ENCODE measurements around the gene FBXO31.

The FBXO31 gene

DNA sequence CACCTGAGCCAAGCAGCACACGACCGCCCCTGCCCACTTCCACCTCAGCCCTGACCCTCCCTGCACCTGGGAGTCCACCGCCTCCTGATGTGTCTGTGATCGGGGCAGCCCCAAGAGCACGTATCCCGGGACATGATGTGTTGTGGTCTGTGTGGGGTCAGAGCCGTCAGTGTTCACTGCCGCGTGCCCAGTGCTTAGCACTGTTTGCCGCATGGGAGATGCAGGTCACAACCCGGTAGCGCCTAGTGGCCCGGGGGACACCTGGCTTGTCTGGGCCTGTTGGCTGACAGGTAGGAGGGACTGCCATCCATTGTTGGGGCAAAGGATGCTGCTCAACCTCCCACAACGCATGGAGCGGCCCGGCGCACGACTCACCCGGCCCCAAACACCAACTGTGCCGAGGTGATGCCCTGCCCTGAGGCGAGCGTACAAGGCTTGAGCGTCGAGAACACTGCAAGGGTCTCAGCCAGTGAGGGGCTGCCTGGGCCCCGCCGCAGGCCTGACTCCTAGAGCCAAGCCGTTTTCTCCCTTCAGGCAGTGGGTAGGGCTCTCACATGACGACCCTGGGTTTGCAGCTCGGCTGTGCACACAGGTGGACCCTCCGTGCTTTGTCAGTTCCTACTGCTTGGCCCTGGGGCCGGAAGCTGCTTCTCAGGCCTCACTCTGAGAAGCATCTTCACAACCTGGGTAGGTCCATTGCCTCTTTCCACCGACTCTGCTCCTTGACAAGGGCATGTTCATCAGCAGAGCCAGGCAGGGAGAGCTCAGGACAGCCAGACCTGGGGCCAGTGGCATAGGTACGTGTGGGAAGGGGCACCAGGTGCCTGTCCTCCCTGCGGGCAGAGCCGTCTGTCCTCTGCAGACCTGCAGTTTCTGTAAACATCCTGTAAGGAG is 60.5 kb downstream of the FBXO31 start:
- no peak overlapping the region for H3K56ac ChIP-seq (ENCODE audit: low read length)
- peaks cover 4% of the 10 kb centered on the region for H3K79me2 ChIP-seq (ENCODE audit: control insufficient read depth, insufficient read depth, low read length)
- no peak overlapping the region for H3K4ac ChIP-seq (ENCODE audit: low read depth, low read length)
- DNase-seq = no peak
- H2BK15ac ChIP-seq (replicated peaks; ENCODE audit: low read depth) = no peak overlapping the region
- H3K18ac ChIP-seq (ENCODE audit: low read length) = no peak overlapping the region
- peak overlapping the region; percentile 2 for H3K23ac ChIP-seq (ENCODE audit: low read length)
- H3K36me3 ChIP-seq (ENCODE audit: control insufficient read depth, insufficient read depth, low read length) = no peaks in the 10 kb centered on the region
- H3K9ac ChIP-seq (ENCODE audit: low read length) = no peak overlapping the region
- H2AK5ac ChIP-seq (ENCODE audit: low read length) = no peak overlapping the region
- H2BK5ac ChIP-seq (ENCODE audit: low read length) = no peak overlapping the region
- H3K79me1 ChIP-seq (ENCODE audit: low read length) = peaks cover 5% of the 10 kb centered on the region
- no peak overlapping the region for H4K8ac ChIP-seq (ENCODE audit: low read depth, low read length)
- H3K4me1 ChIP-seq (ENCODE audit: control insufficient read depth, low read depth, low read length) = peaks cover 2% of the 10 kb centered on the region
- H3K27me3 ChIP-seq (ENCODE audit: insufficient read depth, low read length, poor library complexity) = no peaks in the 10 kb centered on the region
- no peak overlapping the region for H4K5ac ChIP-seq (ENCODE audit: low read length)
- H3K27ac ChIP-seq (ENCODE audit: low read depth, low read length) = no peak overlapping the region
- WGBS (ENCODE audit: extremely low coverage, insufficient coverage, low lambda C conversion rate) = no CpG with 5 or more reads among the region's 35 CpGs
- no peak overlapping the region for H3K4me3 ChIP-seq (ENCODE audit: low read length)
- H2BK120ac ChIP-seq (ENCODE audit: low read depth, low read length) = no peak overlapping the region
- no peak overlapping the region for H3K4me2 ChIP-seq (ENCODE audit: low read length)

DNA sequence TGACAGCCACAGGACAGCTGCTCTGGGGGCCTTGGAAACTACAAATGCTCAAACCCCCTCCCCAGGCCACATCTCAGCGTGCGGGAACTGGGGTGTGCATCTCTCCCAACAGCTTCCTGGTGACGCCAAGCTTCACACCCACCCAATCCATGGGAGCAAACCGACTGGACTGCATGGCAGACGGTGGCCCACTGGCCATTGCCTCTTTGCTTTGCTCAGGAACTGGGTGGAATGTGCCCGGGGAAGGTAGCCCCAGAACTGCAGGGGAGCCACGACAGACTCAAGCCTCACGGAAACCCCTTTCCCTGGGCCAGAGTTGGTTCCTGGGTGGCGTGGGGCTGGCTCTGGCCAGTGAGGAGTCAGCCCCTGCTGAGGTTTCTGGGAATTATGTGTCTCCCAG is 61.2 kb downstream of the FBXO31 start:
- Histone ChIP-seq H4K8ac (ENCODE audit: low read depth, low read length) (no peak overlapping the region), H3K27ac (ENCODE audit: low read depth, low read length) (no peak overlapping the region), H3K4ac (ENCODE audit: low read depth, low read length) (no peak overlapping the region), H3K23ac (ENCODE audit: low read length) (no peak overlapping the region), H3K4me3 (ENCODE audit: low read length) (no peak overlapping the region), H2BK15ac (replicated peaks; ENCODE audit: low read depth) (no peak overlapping the region), H2BK120ac (ENCODE audit: low read depth, low read length) (no peak overlapping the region), H4K5ac (ENCODE audit: low read length) (no peak overlapping the region), H3K4me1 (ENCODE audit: control insufficient read depth, low read depth, low read length) (peaks cover 2% of the 10 kb centered on the region), H3K9ac (ENCODE audit: low read length) (no peak overlapping the region), H3K27me3 (ENCODE audit: insufficient read depth, low read length, poor library complexity) (no peaks in the 10 kb centered on the region), H3K79me2 (ENCODE audit: control insufficient read depth, insufficient read depth, low read length) (peaks cover 9% of the 10 kb centered on the region), H3K18ac (ENCODE audit: low read length) (no peak overlapping the region), H3K56ac (ENCODE audit: low read length) (no peak overlapping the region), H2BK5ac (ENCODE audit: low read length) (no peak overlapping the region), H3K36me3 (ENCODE audit: control insufficient read depth, insufficient read depth, low read length) (no peaks in the 10 kb centered on the region), H3K79me1 (ENCODE audit: low read length) (peaks cover 6% of the 10 kb centered on the region), H2AK5ac (ENCODE audit: low read length) (no peak overlapping the region), H3K4me2 (ENCODE audit: low read length) (no peak overlapping the region)
- WGBS (ENCODE audit: extremely low coverage, insufficient coverage, low lambda C conversion rate) = no CpG with 5 or more reads among the region's 9 CpGs
- no peak for DNase-seq

DNA sequence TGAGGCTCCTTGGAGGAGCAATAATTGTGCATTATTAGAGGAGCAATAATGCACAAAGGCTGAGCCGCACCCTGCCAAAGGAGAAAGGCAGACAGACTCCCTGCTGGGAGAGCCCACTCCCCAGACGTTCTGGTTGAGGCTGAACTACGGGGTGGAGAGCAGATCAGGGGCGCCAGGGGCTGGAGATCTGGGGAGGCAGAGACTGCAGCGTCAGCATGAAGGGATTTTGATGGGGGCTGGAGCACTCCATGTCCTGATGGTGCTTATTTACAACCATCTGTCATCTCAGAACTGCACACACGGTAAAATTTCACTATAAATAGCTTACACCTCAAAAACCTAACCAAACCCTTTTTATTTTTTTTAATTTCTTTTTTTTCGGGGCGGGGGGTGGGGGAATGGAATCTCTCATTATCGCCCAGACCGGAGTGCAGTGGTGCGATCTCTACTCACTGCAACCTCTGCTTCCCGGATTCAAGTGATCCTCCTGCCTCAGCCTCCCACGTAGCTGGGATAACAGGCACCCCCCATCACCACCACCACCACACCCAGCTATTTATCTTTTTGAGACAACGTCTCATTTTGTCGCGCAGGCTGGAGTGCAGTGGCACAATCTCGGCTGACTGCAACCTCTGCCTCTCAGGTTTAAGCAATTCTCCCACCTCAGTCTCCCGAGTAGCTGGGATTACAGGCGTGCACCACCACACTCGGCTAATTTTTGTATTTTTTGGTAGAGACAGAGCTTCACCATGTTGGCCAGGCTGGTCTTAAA is 62.1 kb downstream of the FBXO31 start:
- H3K4me1 ChIP-seq (ENCODE audit: control insufficient read depth, low read depth, low read length) = peaks cover 2% of the 10 kb centered on the region
- no peak overlapping the region for H3K56ac ChIP-seq (ENCODE audit: low read length)
- H3K79me1 ChIP-seq (ENCODE audit: low read length) = peaks cover 6% of the 10 kb centered on the region
- H2AK5ac ChIP-seq (ENCODE audit: low read length) = no peak overlapping the region
- no peak overlapping the region for H2BK120ac ChIP-seq (ENCODE audit: low read depth, low read length)
- peaks cover 9% of the 10 kb centered on the region for H3K79me2 ChIP-seq (ENCODE audit: control insufficient read depth, insufficient read depth, low read length)
- H3K36me3 ChIP-seq (ENCODE audit: control insufficient read depth, insufficient read depth, low read length) = no peaks in the 10 kb centered on the region
- no peak overlapping the region for H3K4me3 ChIP-seq (ENCODE audit: low read length)
- no peak overlapping the region for H3K4me2 ChIP-seq (ENCODE audit: low read length)
- H3K4ac ChIP-seq (ENCODE audit: low read depth, low read length) = no peak overlapping the region
- no peak overlapping the region for H4K8ac ChIP-seq (ENCODE audit: low read depth, low read length)
- H3K9ac ChIP-seq (ENCODE audit: low read length) = no peak overlapping the region
- no peak overlapping the region for H2BK15ac ChIP-seq (replicated peaks; ENCODE audit: low read depth)
- DNase-seq = no peak
- H2BK5ac ChIP-seq (ENCODE audit: low read length) = no peak overlapping the region
- 100% methylated on average over 1 of the region's 20 CpGs for WGBS (ENCODE audit: extremely low coverage, insufficient coverage, low lambda C conversion rate)
- H3K27ac ChIP-seq (ENCODE audit: low read depth, low read length) = no peak overlapping the region
- H3K27me3 ChIP-seq (ENCODE audit: insufficient read depth, low read length, poor library complexity) = no peaks in the 10 kb centered on the region
- no peak overlapping the region for H3K18ac ChIP-seq (ENCODE audit: low read length)
- no peak overlapping the region for H3K23ac ChIP-seq (ENCODE audit: low read length)
- H4K5ac ChIP-seq (ENCODE audit: low read length) = no peak overlapping the region

DNA sequence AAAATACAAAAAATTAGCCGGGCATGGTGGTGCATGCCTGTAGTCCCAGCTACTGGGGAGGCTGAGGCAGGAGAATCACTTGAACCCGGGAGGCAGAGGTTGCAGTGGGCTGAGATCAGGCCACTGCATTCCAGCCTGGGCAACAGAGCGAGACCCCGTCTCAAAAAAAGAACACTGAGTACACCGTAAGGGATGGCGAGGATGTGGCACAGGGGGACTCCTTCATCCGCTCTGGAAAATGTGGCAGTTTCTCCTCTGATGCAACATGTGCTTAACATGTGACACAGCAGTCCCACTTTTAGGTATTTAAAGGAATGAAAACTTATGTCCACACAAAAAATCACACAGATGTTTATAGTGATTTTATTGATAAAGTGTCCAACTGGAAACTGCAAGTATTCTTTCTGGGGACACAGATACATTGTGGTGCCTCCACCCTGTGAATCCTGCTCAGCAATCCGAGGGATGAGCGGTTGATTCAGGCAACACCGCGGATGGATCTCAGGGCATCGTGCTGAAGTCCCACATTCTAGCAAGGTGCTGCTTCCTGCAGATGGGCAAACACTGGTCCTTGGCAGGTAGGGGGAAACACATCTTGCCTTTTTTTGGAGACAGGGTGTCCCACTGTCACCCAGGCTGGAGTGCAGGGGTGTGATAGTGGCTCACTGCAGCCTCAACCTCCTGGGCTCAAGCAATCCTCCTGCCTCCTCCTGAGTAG is 62.9 kb downstream of the FBXO31 start:
- Histone ChIP-seq H4K5ac (ENCODE audit: low read length) (no peak overlapping the region), H3K4me1 (ENCODE audit: control insufficient read depth, low read depth, low read length) (peaks cover 2% of the 10 kb centered on the region), H3K18ac (ENCODE audit: low read length) (no peak overlapping the region), H4K8ac (ENCODE audit: low read depth, low read length) (no peak overlapping the region), H3K56ac (ENCODE audit: low read length) (no peak overlapping the region), H3K23ac (ENCODE audit: low read length) (no peak overlapping the region), H3K4ac (ENCODE audit: low read depth, low read length) (no peak overlapping the region), H3K4me3 (ENCODE audit: low read length) (no peak overlapping the region), H3K79me2 (ENCODE audit: control insufficient read depth, insufficient read depth, low read length) (peaks cover 9% of the 10 kb centered on the region), H2BK15ac (replicated peaks; ENCODE audit: low read depth) (no peak overlapping the region), H3K27ac (ENCODE audit: low read depth, low read length) (no peak overlapping the region), H3K4me2 (ENCODE audit: low read length) (no peak overlapping the region), H3K36me3 (ENCODE audit: control insufficient read depth, insufficient read depth, low read length) (no peaks in the 10 kb centered on the region), H2BK5ac (ENCODE audit: low read length) (no peak overlapping the region), H2BK120ac (ENCODE audit: low read depth, low read length) (no peak overlapping the region), H3K79me1 (ENCODE audit: low read length) (peaks cover 6% of the 10 kb centered on the region), H2AK5ac (ENCODE audit: low read length) (no peak overlapping the region), H3K9ac (ENCODE audit: low read length) (no peak overlapping the region), H3K27me3 (ENCODE audit: insufficient read depth, low read length, poor library complexity) (no peaks in the 10 kb centered on the region)
- no peak for DNase-seq
- no CpG with 5 or more reads among the region's 12 CpGs for WGBS (ENCODE audit: extremely low coverage, insufficient coverage, low lambda C conversion rate)

DNA sequence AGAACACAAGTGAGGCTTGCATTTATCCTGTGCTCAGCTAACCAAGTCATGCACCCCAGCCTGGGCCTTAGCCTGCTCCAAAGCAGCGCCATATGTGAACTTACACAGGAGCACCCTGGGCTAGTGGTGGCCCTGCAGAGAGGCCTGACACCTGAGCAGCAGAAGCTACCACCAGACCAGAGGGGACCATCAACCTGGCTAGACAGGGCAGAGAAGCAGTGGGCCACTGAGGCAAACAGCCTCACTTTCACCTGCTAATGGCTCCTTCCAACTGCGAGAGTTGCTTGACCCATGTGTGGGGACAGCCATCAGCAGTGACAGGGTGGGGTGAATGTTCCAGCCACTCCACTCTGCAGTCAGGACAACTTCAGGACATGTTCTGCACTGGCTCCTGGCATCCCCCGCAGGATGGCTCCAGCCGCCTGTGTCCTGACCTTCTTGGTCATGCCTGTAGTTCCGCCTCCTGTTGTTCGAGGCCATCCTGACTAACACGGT is 63.5 kb downstream of the FBXO31 start:
- no CpG with 5 or more reads among the region's 7 CpGs for WGBS (ENCODE audit: extremely low coverage, insufficient coverage, low lambda C conversion rate)
- no peak overlapping the region for H4K8ac ChIP-seq (ENCODE audit: low read depth, low read length)
- no peak overlapping the region for H2BK120ac ChIP-seq (ENCODE audit: low read depth, low read length)
- no peak overlapping the region for H3K23ac ChIP-seq (ENCODE audit: low read length)
- H3K79me2 ChIP-seq (ENCODE audit: control insufficient read depth, insufficient read depth, low read length) = peaks cover 9% of the 10 kb centered on the region
- no peak overlapping the region for H3K4me2 ChIP-seq (ENCODE audit: low read length)
- H3K9ac ChIP-seq (ENCODE audit: low read length) = no peak overlapping the region
- H2AK5ac ChIP-seq (ENCODE audit: low read length) = no peak overlapping the region
- no peak overlapping the region for H3K56ac ChIP-seq (ENCODE audit: low read length)
- no peak overlapping the region for H4K5ac ChIP-seq (ENCODE audit: low read length)
- H3K27me3 ChIP-seq (ENCODE audit: insufficient read depth, low read length, poor library complexity) = no peaks in the 10 kb centered on the region
- H3K4me1 ChIP-seq (ENCODE audit: control insufficient read depth, low read depth, low read length) = peaks cover 2% of the 10 kb centered on the region
- H3K4ac ChIP-seq (ENCODE audit: low read depth, low read length) = no peak overlapping the region
- no peak overlapping the region for H2BK5ac ChIP-seq (ENCODE audit: low read length)
- peaks cover 6% of the 10 kb centered on the region for H3K79me1 ChIP-seq (ENCODE audit: low read length)
- no peak for DNase-seq
- no peak overlapping the region for H2BK15ac ChIP-seq (replicated peaks; ENCODE audit: low read depth)
- H3K36me3 ChIP-seq (ENCODE audit: control insufficient read depth, insufficient read depth, low read length) = no peaks in the 10 kb centered on the region
- H3K4me3 ChIP-seq (ENCODE audit: low read length) = no peak overlapping the region
- no peak overlapping the region for H3K18ac ChIP-seq (ENCODE audit: low read length)
- no peak overlapping the region for H3K27ac ChIP-seq (ENCODE audit: low read depth, low read length)
